HEK293 (cell line): Measurements from ENCODE around the gene IRF8.

Experiments used
- CTCF ChIA-PET: fragments of 350-600 bp; formaldehyde crosslinking; extraction: SDS; loops from one replicate; lab custom pipeline; 2021; ENCODE audit warnings: antibody characterized with exemption; lab: Yijun Ruan, JAX
- POLR2A ChIA-PET: fragments of 300-600 bp; formaldehyde crosslinking; extraction: SDS; loops from one replicate; lab custom pipeline; 2020; ENCODE audit warnings: antibody characterized with exemption, inconsistent platforms; lab: Yijun Ruan, JAX
- H3K27ac ChIP-seq: fragments of 200-500 bp; sonication (Bioruptor generic); 2 replicates; pipeline ENCODE4 v1.5.1; 2014; ENCODE audit warnings: low read depth, low read length, control low read depth, inconsistent platforms; ENCODE audit errors: extremely low read depth
- H3K36me3 ChIP-seq, 2 experiments: fragments of 200-500 bp in 1 of 2; sonication (Bioruptor generic) in 1 of 2; 1 replicate in 1 of 2; 2 replicates in 1 of 2; pipeline ENCODE4 v1.5.1; 2014 to 2017; ENCODE audit warnings: inconsistent platforms in 2 of 2, low read length in 2 of 2; ENCODE audit not compliant: control insufficient read depth in 2 of 2, insufficient read depth in 1 of 2
- H3K4me1 ChIP-seq: fragments of 200-500 bp; sonication (Bioruptor generic); 2 replicates; pipeline ENCODE4 v1.5.1; 2014; ENCODE audit warnings: mild to moderate bottlenecking, low read length, inconsistent platforms; ENCODE audit not compliant: control insufficient read depth, insufficient read depth
- H3K4me3 ChIP-seq: 2 replicates; pipeline ENCODE4 v1.5.1; 2011; ENCODE audit warnings: low read depth, mild to moderate bottlenecking, control low read depth, low read length, moderate library complexity
- H3K9me3 ChIP-seq: fragments of 200-500 bp; sonication (Bioruptor generic); 2 replicates; pipeline ENCODE4 v1.5.1; 2014; ENCODE audit warnings: low read depth, low read length, inconsistent platforms; ENCODE audit not compliant: control insufficient read depth, insufficient read depth
- HOXC10 ChIP-seq: sonication (generic); formaldehyde crosslinking; IDR thresholded peaks from 2 replicates; pipeline ENCODE4 v1.8.1; 2023; ENCODE audit warnings: mild to moderate bottlenecking, missing genetic modification reagents
- KLF1 ChIP-seq: fragments of 450-650 bp; formaldehyde crosslinking; IDR thresholded peaks from 2 replicates; pipeline ENCODE4 v1.5.1; 2016; ENCODE audit warnings: missing biosample characterization, missing genetic modification characterization
- KLF10 ChIP-seq: fragments of 450-650 bp; IDR thresholded peaks from 2 replicates; pipeline ENCODE4 v1.5.1; 2018; ENCODE audit warnings: missing biosample characterization, mild to moderate bottlenecking, missing genetic modification characterization
- SP2 ChIP-seq: fragments of 450-650 bp; formaldehyde crosslinking; IDR thresholded peaks from 2 replicates; pipeline ENCODE4 v1.5.1; 2016; ENCODE audit warnings: missing biosample characterization, missing genetic modification characterization
- TCF7L2 ChIP-seq: IDR thresholded peaks from 2 replicates; pipeline ENCODE4 v1.6.1; 2011; ENCODE audit warnings: low read depth, mild to moderate bottlenecking, inconsistent platforms, low read length, moderate library complexity, borderline replicate concordance
- ZBTB48 ChIP-seq: fragments of 450-650 bp; formaldehyde crosslinking; IDR thresholded peaks from 2 replicates; pipeline ENCODE4 v1.5.1; 2016; ENCODE audit warnings: missing biosample characterization, missing genetic modification characterization
- ZFP69B ChIP-seq: fragments of 450-650 bp; formaldehyde crosslinking; IDR thresholded peaks from 2 replicates; pipeline ENCODE4 v1.5.1; 2016; ENCODE audit warnings: missing biosample characterization, missing genetic modification characterization
- ZNF140 ChIP-seq: fragments of 450-650 bp; formaldehyde crosslinking; IDR thresholded peaks from 2 replicates; pipeline ENCODE4 v1.5.1; 2016; ENCODE audit warnings: missing biosample characterization, missing genetic modification characterization
- ZNF155 ChIP-seq: fragments of 450-650 bp; formaldehyde crosslinking; IDR thresholded peaks from 2 replicates; pipeline ENCODE4 v1.5.1; 2016; ENCODE audit warnings: missing biosample characterization, missing genetic modification characterization
- ZNF214 ChIP-seq: fragments of 450-650 bp; formaldehyde crosslinking; IDR thresholded peaks from 2 replicates; pipeline ENCODE4 v1.5.1; 2017; ENCODE audit warnings: missing biosample characterization, mild to moderate bottlenecking, missing genetic modification characterization, borderline replicate concordance
- ZNF221 ChIP-seq: fragments of 450-650 bp; formaldehyde crosslinking; IDR thresholded peaks from 2 replicates; pipeline ENCODE4 v1.5.1; 2017; ENCODE audit warnings: missing biosample characterization, missing genetic modification characterization, borderline replicate concordance
- ZNF274 ChIP-seq, 2 experiments: fragments of 200-500 bp in 1 of 2; fragments of 450-650 bp in 1 of 2; sonication (Bioruptor generic) in 1 of 2; formaldehyde crosslinking in 1 of 2; IDR thresholded peaks; 2 replicates each; pipeline versions ENCODE4 v1.5.1 to v1.6.1; 2014 to 2016; ENCODE audit warnings: borderline replicate concordance in 1 of 2, inconsistent platforms in 1 of 2, low read length in 1 of 2, missing biosample characterization in 1 of 2, missing genetic modification characterization in 1 of 2
- ZNF391 ChIP-seq: fragments of 450-650 bp; formaldehyde crosslinking; IDR thresholded peaks from 2 replicates; pipeline ENCODE4 v1.5.1; 2016; ENCODE audit warnings: low read depth, missing biosample characterization, missing genetic modification characterization, borderline replicate concordance
- ZNF404 ChIP-seq: fragments of 450-650 bp; formaldehyde crosslinking; IDR thresholded peaks from 2 replicates; pipeline ENCODE4 v1.5.1; 2017; ENCODE audit warnings: missing biosample characterization, missing genetic modification characterization
- ZNF501 ChIP-seq: fragments of 450-650 bp; formaldehyde crosslinking; IDR thresholded peaks from 2 replicates; pipeline ENCODE4 v1.5.1; 2016; ENCODE audit warnings: missing biosample characterization, missing genetic modification characterization
- ZNF514 ChIP-seq: fragments of 450-650 bp; formaldehyde crosslinking; IDR thresholded peaks from 2 replicates; pipeline ENCODE4 v1.5.1; 2016; ENCODE audit warnings: missing biosample characterization, missing genetic modification characterization
- ZNF530 ChIP-seq: fragments of 450-650 bp; formaldehyde crosslinking; IDR thresholded peaks from 2 replicates; pipeline ENCODE4 v1.5.1; 2016; ENCODE audit warnings: low read depth, missing biosample characterization, missing genetic modification characterization
- ZNF549 ChIP-seq: fragments of 450-650 bp; IDR thresholded peaks from 2 replicates; pipeline ENCODE4 v1.5.1; 2018; ENCODE audit warnings: missing biosample characterization, missing genetic modification characterization, mild to moderate bottlenecking, inconsistent platforms, moderate library complexity
- ZNF610 ChIP-seq: fragments of 450-650 bp; formaldehyde crosslinking; IDR thresholded peaks from 2 replicates; pipeline ENCODE4 v1.5.1; 2016; ENCODE audit warnings: missing biosample characterization, missing genetic modification characterization, borderline replicate concordance
- ZNF629 ChIP-seq: fragments of 450-650 bp; formaldehyde crosslinking; IDR thresholded peaks from 2 replicates; pipeline ENCODE4 v1.5.1; 2017; ENCODE audit warnings: missing biosample characterization, missing genetic modification characterization
- ZNF645 ChIP-seq: fragments of 450-650 bp; formaldehyde crosslinking; IDR thresholded peaks from 2 replicates; pipeline ENCODE4; 2016; ENCODE audit warnings: missing biosample characterization, missing genetic modification characterization
- ZNF76 ChIP-seq: fragments of 450-650 bp; formaldehyde crosslinking; IDR thresholded peaks from 2 replicates; pipeline ENCODE4; 2016; ENCODE audit warnings: low read depth, missing biosample characterization, missing genetic modification characterization, borderline replicate concordance
- ZNF843 ChIP-seq: fragments of 450-650 bp; formaldehyde crosslinking; IDR thresholded peaks from 2 replicates; pipeline ENCODE4 v1.5.1; 2016; ENCODE audit warnings: missing biosample characterization, missing genetic modification characterization
- ZSCAN30 ChIP-seq: fragments of 450-650 bp; IDR thresholded peaks from 2 replicates; pipeline ENCODE4 v1.5.1; 2018; ENCODE audit warnings: missing biosample characterization, mild to moderate bottlenecking, missing genetic modification characterization, moderate library complexity
- ZXDB ChIP-seq: fragments of 450-650 bp; formaldehyde crosslinking; IDR thresholded peaks from 2 replicates; pipeline ENCODE4 v1.5.1; 2016; ENCODE audit warnings: missing biosample characterization, missing genetic modification characterization
- TF ChIP-seq, protein P1 (sequence below): fragments of 450-650 bp; formaldehyde crosslinking; IDR thresholded peaks from 2 replicates; pipeline ENCODE4 v1.5.1; 2016; ENCODE audit warnings: missing biosample characterization, missing genetic modification characterization
- TF ChIP-seq, protein P2 (sequence below): fragments of 450-650 bp; formaldehyde crosslinking; IDR thresholded peaks from 2 replicates; pipeline ENCODE4 v1.5.1; 2016; ENCODE audit warnings: missing biosample characterization, missing genetic modification characterization
- TF ChIP-seq, protein P3 (sequence below): fragments of 450-650 bp; formaldehyde crosslinking; IDR thresholded peaks from 2 replicates; pipeline ENCODE4 v1.5.1; 2016; ENCODE audit warnings: missing biosample characterization, missing genetic modification characterization
- TF ChIP-seq, protein P4 (sequence below): fragments of 450-650 bp; formaldehyde crosslinking; IDR thresholded peaks from 2 replicates; pipeline ENCODE4 v1.5.1; 2016; ENCODE audit warnings: missing biosample characterization, missing genetic modification characterization

IRF8 gene

DNA sequence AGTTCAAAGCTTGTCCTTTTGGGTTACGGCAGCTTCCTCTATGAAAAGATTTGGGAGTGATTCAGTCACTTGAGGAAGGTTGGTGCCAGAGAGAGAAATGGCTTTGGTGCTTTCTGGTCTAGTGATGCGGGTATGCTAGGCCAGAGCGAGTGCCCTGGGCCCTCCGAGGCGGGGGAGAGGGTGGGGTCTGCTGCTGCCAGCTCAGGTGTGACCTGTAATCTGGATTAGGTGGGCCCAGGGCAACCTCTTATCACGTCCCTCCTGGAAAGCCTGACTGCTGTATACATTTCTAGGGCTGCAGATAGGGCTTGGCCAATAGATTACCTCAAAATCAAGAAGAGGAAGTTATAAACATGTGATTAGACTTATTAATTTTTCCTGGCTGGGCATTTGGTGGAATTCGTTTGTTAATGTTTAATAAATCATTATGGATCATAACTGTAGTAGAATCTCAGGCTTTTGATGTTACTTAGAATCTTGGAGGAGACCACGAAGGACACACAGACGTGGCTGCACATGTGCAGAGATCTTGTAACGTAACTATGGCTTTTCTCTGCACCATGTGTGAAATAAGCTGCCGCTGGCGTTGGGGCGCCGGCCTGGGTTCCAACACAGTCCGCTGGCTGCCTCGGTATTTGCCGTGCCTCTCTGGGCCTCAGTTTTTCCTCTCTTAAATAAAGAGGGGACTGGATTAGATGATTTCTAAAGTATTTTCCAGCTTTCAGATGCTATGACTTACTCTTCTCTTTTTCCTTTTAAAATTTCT lies 1.2 kb downstream of the IRF8 start (continued):
- TF ChIP-seq, protein P1, sequence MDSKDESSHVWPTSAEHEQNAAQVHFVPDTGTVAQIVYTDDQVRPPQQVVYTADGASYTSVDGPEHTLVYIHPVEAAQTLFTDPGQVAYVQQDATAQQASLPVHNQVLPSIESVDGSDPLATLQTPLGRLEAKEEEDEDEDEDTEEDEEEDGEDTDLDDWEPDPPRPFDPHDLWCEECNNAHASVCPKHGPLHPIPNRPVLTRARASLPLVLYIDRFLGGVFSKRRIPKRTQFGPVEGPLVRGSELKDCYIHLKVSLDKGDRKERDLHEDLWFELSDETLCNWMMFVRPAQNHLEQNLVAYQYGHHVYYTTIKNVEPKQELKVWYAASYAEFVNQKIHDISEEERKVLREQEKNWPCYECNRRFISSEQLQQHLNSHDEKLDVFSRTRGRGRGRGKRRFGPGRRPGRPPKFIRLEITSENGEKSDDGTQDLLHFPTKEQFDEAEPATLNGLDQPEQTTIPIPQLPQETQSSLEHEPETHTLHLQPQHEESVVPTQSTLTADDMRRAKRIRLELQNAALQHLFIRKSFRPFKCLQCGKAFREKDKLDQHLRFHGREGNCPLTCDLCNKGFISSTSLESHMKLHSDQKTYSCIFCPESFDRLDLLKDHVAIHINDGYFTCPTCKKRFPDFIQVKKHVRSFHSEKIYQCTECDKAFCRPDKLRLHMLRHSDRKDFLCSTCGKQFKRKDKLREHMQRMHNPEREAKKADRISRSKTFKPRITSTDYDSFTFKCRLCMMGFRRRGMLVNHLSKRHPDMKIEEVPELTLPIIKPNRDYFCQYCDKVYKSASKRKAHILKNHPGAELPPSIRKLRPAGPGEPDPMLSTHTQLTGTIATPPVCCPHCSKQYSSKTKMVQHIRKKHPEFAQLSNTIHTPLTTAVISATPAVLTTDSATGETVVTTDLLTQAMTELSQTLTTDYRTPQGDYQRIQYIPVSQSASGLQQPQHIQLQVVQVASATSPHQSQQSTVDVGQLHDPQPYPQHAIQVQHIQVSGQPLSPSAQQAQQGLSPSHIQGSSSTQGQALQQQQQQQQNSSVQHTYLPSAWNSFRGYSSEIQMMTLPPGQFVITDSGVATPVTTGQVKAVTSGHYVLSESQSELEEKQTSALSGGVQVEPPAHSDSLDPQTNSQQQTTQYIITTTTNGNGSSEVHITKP (tag by site-specific recombination): no peak
- TF ChIP-seq ZNF530 (no peak), ZNF76 (tag by site-specific recombination) (no peak), ZNF155 (tag by site-specific recombination) (no peak), ZSCAN30 (tag by site-specific recombination) (no peak), ZNF549 (tag by site-specific recombination) (no peak), ZNF140 (tag by site-specific recombination) (no peak), ZNF843 (tag by site-specific recombination) (no peak), HOXC10 (CRISPR knock-in tag) (no peak), ZNF214 (no peak), ZFP69B (tag by site-specific recombination) (no peak), ZNF645 (no peak), ZNF274 (IDR thresholded peaks at IDR 0.05; ENCODE audit: low read length) (no peak), ZNF274 (tag by site-specific recombination; IDR thresholded peaks at IDR 0.05; ENCODE audit: borderline replicate concordance) (no peak)
- TF ChIP-seq, protein P2, sequence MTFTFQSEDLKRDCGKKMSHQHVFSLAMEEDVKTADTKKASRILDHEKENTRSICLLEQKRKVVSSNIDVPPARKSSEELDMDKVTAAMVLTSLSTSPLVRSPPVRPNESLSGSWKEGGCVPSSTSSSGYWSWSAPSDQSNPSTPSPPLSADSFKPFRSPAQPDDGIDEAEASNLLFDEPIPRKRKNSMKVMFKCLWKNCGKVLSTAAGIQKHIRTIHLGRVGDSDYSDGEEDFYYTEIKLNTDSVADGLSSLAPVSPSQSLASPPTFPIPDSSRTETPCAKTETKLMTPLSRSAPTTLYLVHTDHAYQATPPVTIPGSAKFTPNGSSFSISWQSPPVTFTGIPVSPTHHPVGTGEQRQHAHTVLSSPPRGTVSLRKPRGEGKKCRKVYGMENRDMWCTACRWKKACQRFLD: no peak

DNA sequence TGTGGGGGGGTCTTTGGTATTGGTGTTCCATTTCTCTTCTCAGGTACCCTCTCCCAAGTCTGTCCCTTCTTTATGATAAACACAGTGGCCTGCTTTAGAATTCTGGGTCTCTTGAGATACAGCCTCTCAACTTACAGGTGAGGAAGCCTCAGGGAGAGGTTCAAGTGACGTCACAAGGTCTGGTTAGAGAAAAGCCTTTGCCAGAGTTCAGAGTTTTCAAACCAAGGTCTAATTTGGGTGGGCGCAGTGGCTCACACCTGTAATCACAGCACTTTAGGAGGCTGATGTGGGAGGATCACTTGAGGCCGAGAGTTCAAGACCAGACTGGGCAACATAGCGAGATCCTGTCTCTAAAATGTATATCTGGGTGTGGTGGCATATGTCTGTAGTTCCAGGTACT lies 2.1 kb downstream of the IRF8 start:
- CTCF ChIA-PET: interaction anchor here (1.1 kb wide), 1 partner anchor 81 kb away, joined by 4 read pairs; no protein-coding TSS in a partner anchor
- Histone ChIP-seq H3K9me3 (no peaks in the 10 kb centered on the region), H3K4me1 (no peaks in the 10 kb centered on the region; the same call in 1 of the 2 replicates), H3K27ac (no peak overlapping the region), H3K36me3 (peaks cover 0 to 27% of the 10 kb centered on the region in 2 experiments; a peak in 1 of 3 replicates), H3K4me3 (no peak overlapping the region)
- POLR2A ChIA-PET: no interaction called here
- TF ChIP-seq ZNF404 (tag by site-specific recombination): no peak
- TF ChIP-seq, protein P3, sequence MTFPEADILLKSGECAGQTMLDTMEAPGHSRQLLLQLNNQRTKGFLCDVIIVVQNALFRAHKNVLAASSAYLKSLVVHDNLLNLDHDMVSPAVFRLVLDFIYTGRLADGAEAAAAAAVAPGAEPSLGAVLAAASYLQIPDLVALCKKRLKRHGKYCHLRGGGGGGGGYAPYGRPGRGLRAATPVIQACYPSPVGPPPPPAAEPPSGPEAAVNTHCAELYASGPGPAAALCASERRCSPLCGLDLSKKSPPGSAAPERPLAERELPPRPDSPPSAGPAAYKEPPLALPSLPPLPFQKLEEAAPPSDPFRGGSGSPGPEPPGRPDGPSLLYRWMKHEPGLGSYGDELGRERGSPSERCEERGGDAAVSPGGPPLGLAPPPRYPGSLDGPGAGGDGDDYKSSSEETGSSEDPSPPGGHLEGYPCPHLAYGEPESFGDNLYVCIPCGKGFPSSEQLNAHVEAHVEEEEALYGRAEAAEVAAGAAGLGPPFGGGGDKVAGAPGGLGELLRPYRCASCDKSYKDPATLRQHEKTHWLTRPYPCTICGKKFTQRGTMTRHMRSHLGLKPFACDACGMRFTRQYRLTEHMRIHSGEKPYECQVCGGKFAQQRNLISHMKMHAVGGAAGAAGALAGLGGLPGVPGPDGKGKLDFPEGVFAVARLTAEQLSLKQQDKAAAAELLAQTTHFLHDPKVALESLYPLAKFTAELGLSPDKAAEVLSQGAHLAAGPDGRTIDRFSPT (tag by site-specific recombination): no peak
- TF ChIP-seq KLF10 (tag by site-specific recombination): no peak
- TF ChIP-seq ZNF610 (tag by site-specific recombination): no peak
- no peak for TF ChIP-seq ZNF221 (tag by site-specific recombination)
- no peak for TF ChIP-seq ZXDB
- no peak for TF ChIP-seq KLF1 (tag by site-specific recombination)
- TF ChIP-seq ZNF629 (tag by site-specific recombination): no peak
- no peak for TF ChIP-seq ZNF514 (tag by site-specific recombination)
- no peak for TF ChIP-seq ZNF391
- no peak for TF ChIP-seq SP2 (tag by site-specific recombination)
- TF ChIP-seq TCF7L2: no peak
- TF ChIP-seq ZNF501: no peak
- TF ChIP-seq, protein P4, sequence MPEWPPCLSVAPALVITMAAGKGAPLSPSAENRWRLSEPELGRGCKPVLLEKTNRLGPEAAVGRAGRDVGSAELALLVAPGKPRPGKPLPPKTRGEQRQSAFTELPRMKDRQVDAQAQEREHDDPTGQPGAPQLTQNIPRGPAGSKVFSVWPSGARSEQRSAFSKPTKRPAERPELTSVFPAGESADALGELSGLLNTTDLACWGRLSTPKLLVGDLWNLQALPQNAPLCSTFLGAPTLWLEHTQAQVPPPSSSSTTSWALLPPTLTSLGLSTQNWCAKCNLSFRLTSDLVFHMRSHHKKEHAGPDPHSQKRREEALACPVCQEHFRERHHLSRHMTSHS (tag by site-specific recombination): no peak
- no peak for TF ChIP-seq ZBTB48
